ENCODE data around the gene MKRN2. TPM values are rescaled to one million over a fixed set of nuclear protein-coding genes. Genes with fewer than 3 reads are reported as not detected.

Gene MKRN2
- total and polyA plus RNA-seq, 2 of the 8 experiments (the other 6 are each of a cell fraction or from before 2014, with no cell fraction given) = 15.3 to 17.6 TPM

- H3K4me3 ChIP-seq (ENCODE audit: extremely low read depth in 1 of 4, insufficient read depth in 2 of 4, low read depth in 3 of 4, low read length in 4 of 4) = no peak overlapping the region
- no peak overlapping the region for H3K9ac ChIP-seq (replicated peaks in 1 of 4; ENCODE audit: extremely low read depth in 1 of 4, low read depth in 3 of 4, low read length in 3 of 4)
- H3K4me1 ChIP-seq (replicated peaks in 1 of 4; ENCODE audit: control insufficient read depth in 3 of 4, insufficient read depth in 4 of 4, low read length in 3 of 4) = no peaks in the 10 kb centered on the region
- H2BK5ac ChIP-seq (ENCODE audit: low read depth, low read length) = no peak overlapping the region
- no peak overlapping the region for H2BK20ac ChIP-seq (ENCODE audit: low read length)
- H2BK12ac ChIP-seq (ENCODE audit: low read depth, low read length) = no peak overlapping the region
- H2AFZ ChIP-seq (ENCODE audit: low read length) = no peak overlapping the region
- no peaks in the 10 kb centered on the region for H3K23me2 ChIP-seq (ENCODE audit: low read depth, low read length)
- CTCF ChIA-PET (ENCODE audit: partially characterized antibody) = interaction anchor here (1.5 to 2.3 kb wide), 2 partner anchors 8 to 120 kb away, joined by 5 to 6 read pairs; no protein-coding TSS in a partner anchor
- H2AK5ac ChIP-seq (ENCODE audit: low read depth, low read length) = no peak overlapping the region
- no peak overlapping the region for H3K18ac ChIP-seq (ENCODE audit: extremely low read depth, low read length)
- no peak overlapping the region for H4K91ac ChIP-seq (replicated peaks; ENCODE audit: insufficient read length, low read length)
- H3K56ac ChIP-seq (replicated peaks; ENCODE audit: insufficient read length, low read depth, low read length) = no peak overlapping the region
- H3K23ac ChIP-seq (ENCODE audit: insufficient read length) = no peak overlapping the region
- no peak overlapping the region for H3K14ac ChIP-seq (ENCODE audit: insufficient read length)
- H4K5ac ChIP-seq (ENCODE audit: insufficient read length, low read depth, low read length) = no peak overlapping the region
- H3K36me3 ChIP-seq (ENCODE audit: control insufficient read depth in 2 of 4, insufficient read depth in 4 of 4, low read length in 3 of 4) = peaks cover 28 to 77% (median 63%) of the 10 kb centered on the region in 4 experiments
- TF ChIP-seq NANOG (IDR thresholded peaks at IDR 0.05; ENCODE audit: insufficient read depth, low read depth, low read length, poor library complexity, severe bottlenecking) = no peak
- no peak for TF ChIP-seq HDAC2 (IDR thresholded peaks at IDR 0.05; ENCODE audit: borderline replicate concordance in 1 of 2, low read depth in 2 of 2, low read length in 2 of 2)
- TF ChIP-seq EZH2 (IDR thresholded peaks at IDR 0.05; ENCODE audit: low read depth, low read length, severe bottlenecking) = no peak
- no peak for TF ChIP-seq CBX8 (IDR thresholded peaks at IDR 0.05; ENCODE audit: borderline replicate concordance, low read depth, low read length)
- TF ChIP-seq SRF (IDR thresholded peaks at IDR 0.05; ENCODE audit: low read depth, low read length) = no peak
- TF ChIP-seq CREB1 (IDR thresholded peaks at IDR 0.05) = no peak
- no peak for TF ChIP-seq EGR1 (IDR thresholded peaks at IDR 0.05; ENCODE audit: borderline replicate concordance, low read depth, low read length)
- no peak for TF ChIP-seq BCL11A (IDR thresholded peaks at IDR 0.05; ENCODE audit: low read depth in 2 of 2, low read length in 2 of 2)
- TF ChIP-seq RBBP5 (IDR thresholded peaks at IDR 0.05; ENCODE audit: borderline replicate concordance, low read depth, low read length) = no peak
- TF ChIP-seq MAX (IDR thresholded peaks at IDR 0.05) = no peak
- H3K27me3 ChIP-seq (replicated peaks in 1 of 4; ENCODE audit: control insufficient read depth in 3 of 4, extremely low read depth in 1 of 4, insufficient read depth in 3 of 4, low read length in 3 of 4) = no peaks in the 10 kb centered on the region
- no peak for DNase-seq (ENCODE audit: low read depth in 1 of 2, low spot score in 2 of 2)
- H3K27ac ChIP-seq (ENCODE audit: low read depth, low read length) = no peak overlapping the region
- no peaks in the 10 kb centered on the region; the same call in 1 of the 2 replicates for H3K79me1 ChIP-seq (ENCODE audit: low read depth, low read length)
- no peaks in the 10 kb centered on the region for H3K79me2 ChIP-seq (ENCODE audit: control insufficient read depth in 1 of 2, insufficient read depth in 2 of 2, low read length in 2 of 2)
- no peak overlapping the region for H4K8ac ChIP-seq (ENCODE audit: extremely low read depth, insufficient read depth, low read length)
- 90 to 100% methylated on average over 1 to 3 of the region's 3 CpGs for WGBS, 2 experiments (ENCODE audit: extremely low coverage in 1 of 2, insufficient coverage in 1 of 2, insufficient read length in 1 of 2, insufficient replicate concordance in 2 of 2, low coverage in 1 of 2, low lambda C conversion rate in 2 of 2, missing lambda C conversion rate in 1 of 2)
- no peaks in the 10 kb centered on the region for H3K9me3 ChIP-seq (ENCODE audit: insufficient read depth in 2 of 2, low read depth in 1 of 2, low read length in 1 of 2)
- FAIRE-seq = no peak
- POLR2A ChIA-PET (ENCODE audit: partially characterized antibody) = no interaction called here
- H4K20me1 ChIP-seq (replicated peaks in 1 of 2; ENCODE audit: control insufficient read depth in 1 of 2, insufficient read depth in 2 of 2, low read length in 2 of 2) = peaks cover 6 to 8% of the 10 kb centered on the region in 2 experiments
- H2BK120ac ChIP-seq (replicated peaks; ENCODE audit: low read depth, low read length) = no peak overlapping the region
- H3K4me2 ChIP-seq (ENCODE audit: insufficient read depth in 1 of 2, low read depth in 2 of 2, low read length in 2 of 2) = no peak overlapping the region
- H2BK15ac ChIP-seq (ENCODE audit: low read length) = no peak overlapping the region
- H3K4ac ChIP-seq (replicated peaks; ENCODE audit: insufficient read length, low read depth, low read length) = no peak overlapping the region
These were observed 29.5 kb downstream of the MKRN2 start for GRCh38 chr3:12586403-12586802.
